ENCODE results near the gene STPG4.

- no peak for TF ChIP-seq POLR2AphosphoS5 (IDR thresholded peaks at IDR 0.05)
- TF ChIP-seq, protein P1, sequence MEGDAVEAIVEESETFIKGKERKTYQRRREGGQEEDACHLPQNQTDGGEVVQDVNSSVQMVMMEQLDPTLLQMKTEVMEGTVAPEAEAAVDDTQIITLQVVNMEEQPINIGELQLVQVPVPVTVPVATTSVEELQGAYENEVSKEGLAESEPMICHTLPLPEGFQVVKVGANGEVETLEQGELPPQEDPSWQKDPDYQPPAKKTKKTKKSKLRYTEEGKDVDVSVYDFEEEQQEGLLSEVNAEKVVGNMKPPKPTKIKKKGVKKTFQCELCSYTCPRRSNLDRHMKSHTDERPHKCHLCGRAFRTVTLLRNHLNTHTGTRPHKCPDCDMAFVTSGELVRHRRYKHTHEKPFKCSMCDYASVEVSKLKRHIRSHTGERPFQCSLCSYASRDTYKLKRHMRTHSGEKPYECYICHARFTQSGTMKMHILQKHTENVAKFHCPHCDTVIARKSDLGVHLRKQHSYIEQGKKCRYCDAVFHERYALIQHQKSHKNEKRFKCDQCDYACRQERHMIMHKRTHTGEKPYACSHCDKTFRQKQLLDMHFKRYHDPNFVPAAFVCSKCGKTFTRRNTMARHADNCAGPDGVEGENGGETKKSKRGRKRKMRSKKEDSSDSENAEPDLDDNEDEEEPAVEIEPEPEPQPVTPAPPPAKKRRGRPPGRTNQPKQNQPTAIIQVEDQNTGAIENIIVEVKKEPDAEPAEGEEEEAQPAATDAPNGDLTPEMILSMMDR (IDR thresholded peaks at IDR 0.05), result no peak
Measured at GRCh38 chr2:47056868-47057686, 98.0 kb downstream of the STPG4 start.

Measured in upper lobe of left lung (tissue), 4 donors.